Activated naive CD8-positive, alpha-beta T cell treated with anti-CD3 and anti-CD28 coated beads, Interleukin-2, amount 50 U/mL, for 16 hours (primary cell): ENCODE results near the gene DOCK10.
A peak's percentile ranks its signal among the peaks of the same experiment; 100 is the strongest.

Experiments used
- DNase-seq: peaks from one replicate; pipeline ENCODE4 v3.0.0-alpha.2; 2020; ENCODE audit warnings: low read depth, low spot score

Gene DOCK10

GRCh38 chr2:225041207-225041850 is 939 bp downstream of the DOCK10 start:
- peak; percentile 39 for DNase-seq

GRCh38 chr2:225040856-225041206 is 1.4 kb downstream of the DOCK10 start:
- peak; percentile 13 for DNase-seq

- no peak for DNase-seq
Measured at GRCh38 chr2:225040142-225040541, 2.1 kb downstream of the DOCK10 start.

- no peak for DNase-seq
Measured at GRCh38 chr2:225038231-225038523, 4.1 kb downstream of the DOCK10 start.

- no peak for DNase-seq
Measured at GRCh38 chr2:225037415-225038230, 4.6 kb downstream of the DOCK10 start.

GRCh38 chr2:225036431-225036830 is 5.8 kb downstream of the DOCK10 start:
- no peak for DNase-seq

- no peak for DNase-seq
Measured at GRCh38 chr2:225033440-225034318, 8.6 kb downstream of the DOCK10 start.

- DNase-seq = no peak
Measured at GRCh38 chr2:225032246-225032645, 10.0 kb downstream of the DOCK10 start.

GRCh38 chr2:225031599-225031998 is 10.7 kb downstream of the DOCK10 start:
- DNase-seq = no peak

- no peak for DNase-seq
Measured at GRCh38 chr2:225030893-225031292, 11.4 kb downstream of the DOCK10 start.

- DNase-seq = no peak
Measured at GRCh38 chr2:225030203-225030602, 12.1 kb downstream of the DOCK10 start.

GRCh38 chr2:225028572-225028971 is 13.7 kb downstream of the DOCK10 start:
- DNase-seq = no peak

- DNase-seq = no peak
Measured at GRCh38 chr2:225027061-225027762, 15.1 kb downstream of the DOCK10 start.

- no peak for DNase-seq
Measured at GRCh38 chr2:225025917-225026571, 16.2 kb downstream of the DOCK10 start.

GRCh38 chr2:225022188-225022587 is 20.1 kb downstream of the DOCK10 start:
- DNase-seq = no peak

GRCh38 chr2:225020168-225020849 is 22.0 kb downstream of the DOCK10 start:
- DNase-seq = no peak

GRCh38 chr2:225019105-225019504 is 23.2 kb downstream of the DOCK10 start:
- no peak for DNase-seq

GRCh38 chr2:225017713-225018112 is 24.6 kb downstream of the DOCK10 start:
- no peak for DNase-seq

GRCh38 chr2:225017098-225017685 is 25.1 kb downstream of the DOCK10 start:
- DNase-seq = no peak
